Smooth muscle cell (in vitro differentiated cells): ENCODE results near the gene ANKRD13A. TPM values are rescaled to one million over a fixed set of nuclear protein-coding genes. Genes with fewer than 3 reads are reported as not detected.

Source experiments
- DNase-seq: peaks from one replicate; lab custom pipeline; 2025; ENCODE audit not compliant: unreplicated experiment; lab: John Stamatoyannopoulos, UW
- H2AFZ ChIP-seq: fragments of 200-600 bp; sonication (generic); 2 replicates; pipeline ENCODE4 v1.6.0; 2016; ENCODE audit warnings: antibody characterized with exemption, low read depth, mild to moderate bottlenecking
- H3F3A ChIP-seq: fragments of 200-600 bp; sonication (generic); 2 replicates; pipeline ENCODE4 v1.6.0; 2017; ENCODE audit warnings: antibody characterized with exemption, low read depth
- H3K27ac ChIP-seq: fragments of 200-600 bp; sonication (generic); 2 replicates; pipeline ENCODE4 v1.5.1; 2016; ENCODE audit warnings: low read depth, mild to moderate bottlenecking
- H3K27me3 ChIP-seq: fragments of 200-600 bp; sonication (generic); 2 replicates; pipeline ENCODE4 v1.6.1; 2016; ENCODE audit warnings: low read depth, mild to moderate bottlenecking
- H3K36me3 ChIP-seq: fragments of 200-600 bp; sonication (generic); 2 replicates; pipeline ENCODE4 v1.5.1; 2016; ENCODE audit warnings: low read depth
- H3K4me1 ChIP-seq: fragments of 200-600 bp; sonication (generic); 2 replicates; pipeline ENCODE4 v1.5.1; 2016; ENCODE audit warnings: low read depth
- H3K4me2 ChIP-seq: fragments of 200-600 bp; sonication (generic); 2 replicates; pipeline ENCODE4 v1.6.0; 2016; ENCODE audit warnings: mild to moderate bottlenecking
- H3K4me3 ChIP-seq: fragments of 200-600 bp; sonication (generic); 2 replicates; pipeline ENCODE4 v1.5.1; 2016; ENCODE audit warnings: mild to moderate bottlenecking
- H3K79me2 ChIP-seq: fragments of 200-600 bp; sonication (generic); 2 replicates; pipeline ENCODE4 v1.6.0; 2016; ENCODE audit warnings: low read depth, mild to moderate bottlenecking
- H3K9ac ChIP-seq: fragments of 200-600 bp; sonication (generic); 2 replicates; pipeline ENCODE4 v1.6.0; 2016; ENCODE audit warnings: low read depth
- H3K9me3 ChIP-seq: fragments of 200-600 bp; sonication (generic); replicated peaks from 2 replicates; pipeline ENCODE4 v1.5.1; 2016; ENCODE audit warnings: low read depth
- H4K20me1 ChIP-seq: fragments of 200-600 bp; sonication (generic); 2 replicates; pipeline ENCODE4 v1.6.0; 2016; ENCODE audit warnings: low read depth
- WGBS: methylation state at CpG from one replicate; pipeline ENCODE4 v1.1.7; 2016; ENCODE audit warnings: low lambda C conversion rate; 5-methylcytosine and 5-hydroxymethylcytosine counted together
- polyA plus RNA-seq: library from polyadenylated mRNA; unstranded; fragments of >200 nt; fragmentation: Nextera tagmentation; extraction: Ambion mirVana; gene quantifications from 2 replicates; pipeline ENCODE4 v1.2.1, GENCODE V29; 2016
- total RNA-seq: library from RNA; depleted of rRNA; stranded (reverse); fragments of >200 nt; gene quantifications from 2 replicates; pipeline ENCODE4 v1.2.3, GENCODE V29; 2014
- TF ChIP-seq, protein P1 (sequence below): fragments of 200-600 bp; sonication (generic); IDR thresholded peaks from 2 replicates; pipeline ENCODE4 v1.5.1; 2017; ENCODE audit warnings: borderline replicate concordance, mild to moderate bottlenecking, antibody characterized with exemption; ENCODE audit not compliant: insufficient read depth, poor library complexity, severe bottlenecking

The ANKRD13A gene
- total and polyA plus RNA-seq, 2 experiments from 2014 or later, result 11.6 to 31.1 TPM

DNA sequence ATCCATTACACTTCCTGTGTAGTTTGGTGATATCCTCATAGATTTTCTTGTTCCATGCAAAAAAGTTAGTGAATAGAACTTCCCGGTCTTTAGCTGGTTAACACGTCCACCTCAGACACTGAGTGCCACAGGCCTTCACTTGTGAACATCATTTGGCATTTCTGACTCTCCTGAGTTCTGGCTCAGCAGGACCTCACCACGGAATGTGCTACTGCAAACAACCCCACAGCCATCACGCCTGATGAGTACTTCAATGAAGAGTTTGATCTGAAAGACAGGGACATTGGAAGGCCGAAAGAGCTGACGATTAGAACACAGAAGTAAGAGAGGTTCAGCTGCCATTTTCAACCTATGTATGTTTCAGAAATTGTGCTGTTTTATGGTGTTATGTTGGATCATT, 29.1 kb downstream of the ANKRD13A start:
- TF ChIP-seq, protein P1, sequence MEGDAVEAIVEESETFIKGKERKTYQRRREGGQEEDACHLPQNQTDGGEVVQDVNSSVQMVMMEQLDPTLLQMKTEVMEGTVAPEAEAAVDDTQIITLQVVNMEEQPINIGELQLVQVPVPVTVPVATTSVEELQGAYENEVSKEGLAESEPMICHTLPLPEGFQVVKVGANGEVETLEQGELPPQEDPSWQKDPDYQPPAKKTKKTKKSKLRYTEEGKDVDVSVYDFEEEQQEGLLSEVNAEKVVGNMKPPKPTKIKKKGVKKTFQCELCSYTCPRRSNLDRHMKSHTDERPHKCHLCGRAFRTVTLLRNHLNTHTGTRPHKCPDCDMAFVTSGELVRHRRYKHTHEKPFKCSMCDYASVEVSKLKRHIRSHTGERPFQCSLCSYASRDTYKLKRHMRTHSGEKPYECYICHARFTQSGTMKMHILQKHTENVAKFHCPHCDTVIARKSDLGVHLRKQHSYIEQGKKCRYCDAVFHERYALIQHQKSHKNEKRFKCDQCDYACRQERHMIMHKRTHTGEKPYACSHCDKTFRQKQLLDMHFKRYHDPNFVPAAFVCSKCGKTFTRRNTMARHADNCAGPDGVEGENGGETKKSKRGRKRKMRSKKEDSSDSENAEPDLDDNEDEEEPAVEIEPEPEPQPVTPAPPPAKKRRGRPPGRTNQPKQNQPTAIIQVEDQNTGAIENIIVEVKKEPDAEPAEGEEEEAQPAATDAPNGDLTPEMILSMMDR, result no peak
- peaks cover 12% of the 10 kb centered on the region for H3F3A ChIP-seq
- H3K9ac ChIP-seq, result no peak overlapping the region
- H3K4me3 ChIP-seq, result no peak overlapping the region
- H3K4me1 ChIP-seq, result peaks cover 10% of the 10 kb centered on the region
- DNase-seq, result no peak
- no peak overlapping the region for H3K4me2 ChIP-seq
- peaks cover 19% of the 10 kb centered on the region for H4K20me1 ChIP-seq
- H3K27ac ChIP-seq, result no peak overlapping the region
- no peak overlapping the region for H2AFZ ChIP-seq
- H3K27me3 ChIP-seq, result no peaks in the 10 kb centered on the region
- no peaks in the 10 kb centered on the region for H3K36me3 ChIP-seq
- 92% methylated on average over 6 of the region's 6 CpGs for WGBS
- H3K9me3 ChIP-seq, result no peaks in the 10 kb centered on the region
- no peaks in the 10 kb centered on the region for H3K79me2 ChIP-seq

DNA sequence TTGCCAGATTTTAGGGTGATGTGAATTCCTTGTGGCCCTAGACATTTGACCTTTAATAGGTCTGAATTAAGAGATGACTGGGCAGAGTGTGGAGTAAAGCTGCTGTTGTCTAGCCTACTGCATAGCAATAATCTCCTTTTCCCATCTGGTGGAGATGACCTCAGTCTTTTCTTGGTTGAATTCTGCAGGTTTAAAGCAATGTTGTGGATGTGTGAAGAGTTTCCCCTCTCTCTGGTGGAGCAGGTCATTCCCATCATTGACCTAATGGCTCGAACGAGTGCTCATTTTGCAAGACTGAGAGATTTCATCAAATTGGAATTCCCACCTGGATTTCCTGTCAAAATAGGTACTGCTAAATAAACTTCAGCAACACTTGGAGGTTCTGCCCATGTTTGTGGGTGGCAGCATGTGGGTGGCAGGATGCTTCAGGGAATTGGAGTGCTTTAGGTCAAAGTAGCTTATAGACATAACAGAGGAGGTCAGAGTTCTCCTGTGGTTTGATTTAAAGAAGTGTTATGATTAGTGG, 30.1 kb downstream of the ANKRD13A start:
- H3K27me3 ChIP-seq, result no peaks in the 10 kb centered on the region
- peaks cover 10% of the 10 kb centered on the region for H4K20me1 ChIP-seq
- no peak for DNase-seq
- H3K4me1 ChIP-seq, result peaks cover 4% of the 10 kb centered on the region
- H3K9ac ChIP-seq, result no peak overlapping the region
- H3K9me3 ChIP-seq, result no peaks in the 10 kb centered on the region
- no peaks in the 10 kb centered on the region for H3K36me3 ChIP-seq
- H3K4me3 ChIP-seq, result no peak overlapping the region
- no peak overlapping the region for H3K4me2 ChIP-seq
- no peaks in the 10 kb centered on the region for H3K79me2 ChIP-seq
- H3K27ac ChIP-seq, result no peak overlapping the region
- TF ChIP-seq, protein P1, result no peak
- 98% methylated on average over 2 of the region's 2 CpGs for WGBS
- no peak overlapping the region for H2AFZ ChIP-seq
- H3F3A ChIP-seq, result peaks cover 4% of the 10 kb centered on the region

DNA sequence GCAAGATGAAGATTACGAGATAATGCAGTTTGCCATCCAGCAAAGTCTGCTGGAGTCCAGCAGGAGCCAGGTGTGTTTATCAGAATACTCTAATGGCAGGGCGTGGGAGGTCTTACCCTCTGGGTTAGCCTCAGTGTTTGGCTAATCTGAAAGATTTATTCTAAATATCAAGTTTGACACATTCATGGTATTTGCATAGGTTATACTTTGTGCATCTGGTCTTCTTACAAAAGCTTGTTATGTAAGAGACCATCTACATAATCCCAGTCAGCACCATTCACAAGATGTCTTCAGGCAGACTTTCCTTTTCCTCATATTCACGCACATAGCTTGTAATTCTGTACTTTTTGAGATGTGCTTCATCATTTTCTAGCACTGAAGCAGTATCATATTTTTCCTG, 34.7 kb downstream of the ANKRD13A start:
- Histone ChIP-seq H3K79me2 (peaks cover 6% of the 10 kb centered on the region), H3K27ac (no peak overlapping the region), H3K4me3 (no peak overlapping the region), H3K36me3 (no peaks in the 10 kb centered on the region), H2AFZ (no peak overlapping the region), H3F3A (peaks cover 6% of the 10 kb centered on the region), H4K20me1 (peaks cover 15% of the 10 kb centered on the region), H3K9me3 (no peaks in the 10 kb centered on the region), H3K4me2 (no peak overlapping the region), H3K4me1 (no peaks in the 10 kb centered on the region), H3K9ac (no peak overlapping the region), H3K27me3 (no peaks in the 10 kb centered on the region)
- DNase-seq, result no peak
- WGBS, result 97% methylated on average over 3 of the region's 3 CpGs
- TF ChIP-seq, protein P1, result no peak

DNA sequence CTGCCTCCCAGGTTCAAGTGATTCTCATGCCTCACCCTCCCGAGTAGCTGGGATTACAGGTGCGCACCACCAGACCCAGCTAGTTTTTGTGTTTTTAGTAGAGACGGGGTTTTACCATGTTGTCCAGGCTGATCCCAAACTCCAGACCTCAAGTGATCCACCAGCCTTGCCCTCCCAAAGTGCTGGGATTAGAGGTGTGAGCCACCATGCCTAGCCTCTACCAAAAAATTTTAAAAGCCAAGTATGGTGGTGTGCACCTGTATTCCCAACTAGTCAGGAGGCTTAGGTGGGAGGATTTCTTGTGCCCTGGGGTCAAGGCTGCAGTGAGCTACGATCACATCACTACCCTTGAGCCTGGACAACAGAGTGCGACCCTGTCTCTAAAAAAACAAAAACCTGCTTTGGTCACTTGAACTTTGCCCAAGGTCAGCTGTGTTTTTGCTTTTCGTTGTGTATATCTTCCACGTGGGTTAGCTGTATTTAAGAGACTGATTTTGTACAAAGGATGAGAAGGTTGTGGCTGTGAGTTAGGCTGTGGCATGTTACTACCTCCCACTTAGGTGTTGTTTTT, 36.4 kb downstream of the ANKRD13A start:
- 98% methylated on average over 7 of the region's 7 CpGs for WGBS
- Histone ChIP-seq H3K9ac (no peak overlapping the region), H3K36me3 (no peaks in the 10 kb centered on the region), H3K27me3 (no peaks in the 10 kb centered on the region), H3K9me3 (no peaks in the 10 kb centered on the region), H3K79me2 (peaks cover 6% of the 10 kb centered on the region), H3K4me2 (no peak overlapping the region), H2AFZ (no peak overlapping the region), H4K20me1 (peaks cover 22% of the 10 kb centered on the region), H3K4me1 (no peaks in the 10 kb centered on the region), H3K27ac (no peak overlapping the region), H3K4me3 (no peak overlapping the region), H3F3A (peaks cover 10% of the 10 kb centered on the region)
- no peak for DNase-seq
- TF ChIP-seq, protein P1, result no peak
